HG03159 (cell line): ENCODE data around the gene SMIM5.
"Not testable (repeated sequence)": the region's sequence is repeated elsewhere in the genome, so short reads cannot be mapped to it uniquely, and the experiment has no call there.

Experiments used
- ATAC-seq: cut with Tn5 transposase; IDR thresholded peaks from one replicate; pipeline ENCODE4 v1.9.1; 2021; ENCODE audit warnings: mild to moderate bottlenecking, moderate library complexity; ENCODE audit not compliant: unreplicated experiment

The SMIM5 gene

GRCh38 chr17:75624021-75624420 lies 9.2 kb upstream of the SMIM5 start:
- no peak for ATAC-seq

DNA sequence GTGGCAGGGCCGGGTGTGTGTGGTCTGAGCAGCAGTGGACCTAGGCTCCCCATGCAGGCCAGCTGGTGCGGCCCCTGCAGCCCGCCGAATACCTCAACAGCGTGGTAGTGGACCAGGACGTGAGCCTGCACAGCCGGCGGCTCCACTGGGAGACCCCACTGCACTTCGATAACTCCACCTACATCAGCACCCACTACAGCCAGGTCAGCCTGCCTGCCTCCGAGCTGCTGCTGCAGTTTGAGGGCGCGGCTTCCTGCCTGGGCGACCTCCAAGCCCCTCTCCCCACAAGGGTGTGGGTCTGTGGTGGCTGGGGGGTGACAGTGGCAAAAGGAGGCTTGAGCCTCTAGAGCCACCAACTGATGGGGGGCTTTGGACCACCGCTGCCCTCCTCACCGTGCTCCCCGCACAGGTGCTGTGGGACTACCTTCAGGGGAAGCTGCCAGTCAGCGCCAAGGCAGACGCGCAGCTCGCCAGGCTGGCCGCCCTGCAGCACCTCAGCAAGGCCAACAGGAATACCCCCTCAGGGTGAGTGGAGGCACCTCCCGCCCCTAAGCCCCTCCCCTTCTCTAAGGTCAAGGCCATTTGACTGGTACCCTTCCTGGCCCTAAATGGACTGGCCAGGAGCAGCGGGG lies 8.4 kb upstream of the SMIM5 start:
- no peak for ATAC-seq

DNA sequence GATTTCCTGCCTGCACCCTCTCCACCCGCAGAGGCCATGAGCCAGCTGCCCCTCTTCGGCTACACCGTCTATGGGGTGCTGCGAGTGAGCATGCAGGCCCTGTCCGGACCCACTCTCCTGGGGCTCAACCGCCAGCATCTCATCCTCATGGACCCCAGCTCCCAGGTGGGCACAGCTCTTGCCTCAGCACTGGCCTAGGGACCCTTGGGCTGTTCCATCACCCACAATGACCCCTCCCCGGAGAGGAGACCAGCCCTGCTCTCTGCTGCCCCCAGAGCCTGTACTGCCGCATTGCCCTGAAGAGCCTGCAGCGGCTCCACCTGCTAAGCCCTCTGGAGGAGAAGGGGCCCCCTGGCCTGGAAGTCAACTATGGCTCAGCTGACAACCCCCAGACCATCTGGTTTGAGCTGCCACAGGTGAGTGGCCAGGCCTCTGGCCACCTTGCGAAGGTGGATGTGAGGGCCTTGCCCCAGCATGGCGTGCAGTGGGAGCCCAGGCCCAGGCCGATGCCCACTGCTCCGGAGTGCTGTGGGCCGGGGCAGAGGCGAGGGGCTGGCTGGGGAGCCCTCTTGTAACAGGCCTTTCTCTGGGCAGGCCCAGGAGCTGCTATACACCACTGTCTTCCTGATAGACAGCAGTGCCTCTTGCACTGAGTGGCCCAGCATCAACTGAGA lies 7.3 kb upstream of the SMIM5 start:
- no peak for ATAC-seq

DNA sequence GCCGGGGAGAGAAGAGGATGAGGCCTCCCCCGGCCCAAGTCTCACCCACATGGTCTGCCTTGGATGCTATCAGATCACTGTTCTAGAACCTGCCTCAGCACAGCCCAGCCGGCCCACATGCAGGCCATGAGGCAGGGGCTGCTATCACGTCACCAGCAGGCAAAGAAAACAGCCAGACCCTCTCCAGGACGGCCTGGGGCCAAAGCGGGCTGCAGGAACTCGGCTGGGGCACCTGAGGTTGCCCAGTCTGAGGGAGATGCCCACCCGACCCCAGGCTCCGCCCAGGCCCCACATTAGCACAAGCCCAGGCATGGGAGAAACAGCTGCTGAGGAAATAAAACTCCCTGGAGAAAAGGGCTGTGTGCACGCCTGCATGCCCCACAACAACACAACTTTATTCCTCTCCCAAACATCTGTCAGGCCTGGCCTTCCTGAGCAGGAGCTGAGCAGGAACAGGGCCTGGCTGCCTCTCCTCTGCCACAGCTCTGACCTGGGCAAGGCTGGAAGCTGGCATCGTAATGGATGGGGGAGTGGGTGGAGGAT lies 6.7 kb upstream of the SMIM5 start:
- no peak for ATAC-seq

DNA sequence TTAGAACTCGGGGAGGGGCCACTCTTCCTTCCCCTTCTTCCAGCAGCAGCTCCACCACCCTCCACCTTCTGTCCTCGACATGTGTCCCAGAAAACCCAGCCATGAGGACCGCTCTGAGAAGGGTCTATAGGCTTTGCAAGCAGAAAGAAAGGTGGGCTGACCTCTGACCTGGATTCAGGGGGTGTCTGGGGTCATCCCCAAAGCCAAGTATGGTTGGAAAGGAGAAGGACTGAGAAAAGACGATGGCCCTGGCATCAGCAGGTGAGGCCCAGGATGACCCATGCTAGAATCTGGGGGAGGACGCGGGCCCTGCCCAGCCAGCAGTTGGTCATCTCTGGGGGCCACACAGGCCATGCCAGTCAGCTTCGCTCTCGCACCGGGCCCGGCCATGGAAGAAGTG lies 6.1 kb upstream of the SMIM5 start:
- ATAC-seq: no peak

- ATAC-seq: no peak
These were observed 4.8 kb upstream of the SMIM5 start for GRCh38 chr17:75628425-75628824.

- no peak for ATAC-seq
These were observed 4.1 kb upstream of the SMIM5 start for GRCh38 chr17:75629157-75629556.

GRCh38 chr17:75630071-75630917 lies 2.9 kb upstream of the SMIM5 start:
- no peak for ATAC-seq

DNA sequence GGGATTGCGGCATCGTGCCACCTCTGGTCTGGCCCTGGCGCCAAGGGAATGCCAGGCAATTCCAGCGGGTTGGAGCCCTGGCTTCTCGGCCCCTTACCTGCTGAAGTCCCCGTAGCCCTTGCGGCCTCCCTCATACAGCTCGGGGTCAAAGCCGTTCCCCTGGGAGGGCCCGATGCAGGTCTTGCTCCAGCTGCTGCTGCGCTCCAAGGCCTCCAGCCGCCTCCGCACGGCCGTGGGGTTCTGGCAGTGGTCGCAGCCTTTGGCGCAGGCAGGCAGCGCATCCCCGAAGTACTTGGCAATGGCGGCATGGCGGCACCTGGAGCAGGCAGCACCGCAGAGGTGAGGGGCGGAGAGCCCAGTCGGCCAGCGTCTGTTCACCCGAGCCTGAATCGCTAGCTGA lies 1.9 kb upstream of the SMIM5 start:
- ATAC-seq: no peak

GRCh38 chr17:75632428-75632827 lies 806 bp upstream of the SMIM5 start:
- ATAC-seq: no peak

- no peak for ATAC-seq
These were observed 497 bp downstream of the SMIM5 start for GRCh38 chr17:75633486-75634375.

GRCh38 chr17:75634376-75634740 lies 1.1 kb downstream of the SMIM5 start:
- ATAC-seq: no peak

- no peak for ATAC-seq
These were observed 1.7 kb downstream of the SMIM5 start for GRCh38 chr17:75634754-75635609.

DNA sequence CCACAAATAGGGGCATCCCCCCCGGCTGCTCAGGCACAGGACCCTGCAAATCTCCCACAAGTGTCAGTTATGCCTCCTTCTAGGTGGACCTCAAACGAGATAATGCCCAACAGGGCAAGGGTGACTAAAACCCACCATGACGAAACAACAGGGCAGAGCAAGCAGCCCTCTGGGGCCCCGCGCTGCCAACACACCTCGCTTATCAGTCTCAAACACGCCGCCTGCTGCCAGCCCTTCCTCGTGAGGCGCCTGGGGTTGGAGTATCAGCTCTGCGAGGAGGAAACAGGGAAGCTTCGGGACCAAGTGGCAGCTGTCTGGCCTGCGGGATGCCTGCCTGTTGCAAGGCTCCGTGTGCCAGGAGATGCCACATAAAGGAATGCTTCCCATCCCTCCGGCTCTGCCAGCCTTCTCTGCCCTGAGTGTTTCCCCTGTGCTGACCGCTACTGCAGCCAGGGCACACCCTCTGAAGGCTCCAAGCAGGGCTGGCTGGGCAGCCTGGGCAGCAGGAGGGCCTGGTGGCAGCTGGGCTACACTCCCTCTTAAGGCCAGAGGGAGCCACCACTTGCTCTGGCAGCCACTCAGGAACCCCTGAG lies 2.5 kb downstream of the SMIM5 start:
- no peak for ATAC-seq

DNA sequence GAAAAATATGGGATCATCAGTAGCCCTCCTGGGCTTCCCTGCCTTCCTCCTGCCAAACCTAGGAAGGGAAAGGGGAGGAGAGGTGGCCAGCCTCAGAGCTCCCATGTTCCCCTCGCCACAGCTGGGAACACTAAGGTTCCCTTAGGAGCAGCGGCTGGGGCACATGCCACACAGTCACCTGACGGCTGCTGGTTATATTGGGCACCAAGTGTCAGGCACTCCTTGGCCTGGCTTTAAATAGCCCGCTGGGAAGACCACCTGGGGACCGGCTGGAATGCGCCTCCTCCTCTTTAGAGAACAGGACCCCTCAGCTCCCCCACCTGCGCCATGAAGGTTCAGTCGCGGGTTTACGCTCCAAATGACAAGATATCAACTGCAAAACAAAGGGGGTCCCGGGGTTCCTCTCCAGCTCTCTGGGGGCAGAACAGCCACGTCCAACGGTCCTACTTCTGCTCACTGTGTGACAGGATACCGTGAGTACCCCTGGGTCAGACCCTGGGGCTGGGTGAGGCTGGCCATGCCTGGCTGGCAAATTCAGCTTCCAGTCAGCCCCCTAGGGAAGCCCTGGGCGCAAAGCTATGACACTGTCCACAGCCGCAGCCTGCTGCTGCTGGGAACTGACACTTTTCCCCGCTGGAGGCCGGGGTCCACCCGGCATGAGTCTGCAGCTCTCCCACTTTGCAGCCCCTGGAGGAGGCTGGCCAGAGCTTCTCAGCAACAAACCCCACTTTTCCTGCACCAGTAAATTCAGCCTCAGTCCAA lies 3.3 kb downstream of the SMIM5 start:
- ATAC-seq: no peak

DNA sequence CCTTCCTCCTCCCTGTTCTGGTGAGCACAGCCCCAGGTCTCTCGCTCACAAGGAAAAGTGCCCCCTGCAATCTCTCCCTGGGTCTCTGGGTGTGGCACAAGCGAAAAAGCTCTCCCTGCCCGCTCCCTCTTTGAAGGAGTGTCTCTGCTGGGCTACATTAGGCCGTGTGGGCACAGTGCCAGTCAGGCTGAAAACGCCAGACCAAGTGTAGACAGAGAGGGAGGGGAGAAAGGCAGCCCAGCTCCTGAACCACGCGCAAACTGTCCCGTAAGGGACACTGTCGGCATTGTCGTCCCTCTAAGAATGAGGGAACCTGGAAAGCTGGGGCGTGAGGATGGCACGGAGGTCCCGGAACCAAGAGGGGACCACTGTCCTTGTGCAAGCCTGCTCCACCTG lies 3.9 kb downstream of the SMIM5 start:
- ATAC-seq: no peak

- ATAC-seq: no peak
These were observed 4.3 kb downstream of the SMIM5 start for GRCh38 chr17:75637551-75637950.

GRCh38 chr17:75638039-75638438 lies 4.8 kb downstream of the SMIM5 start:
- not testable (repeated sequence) for ATAC-seq

- no peak for ATAC-seq
These were observed 5.7 kb downstream of the SMIM5 start for GRCh38 chr17:75638893-75639292.
